ENCODE results near the gene ATXN1.

Gene ATXN1

GRCh38 chr6:16452348-16452747 is 308.9 kb downstream of the ATXN1 start:
- no peak overlapping the region for H2AFZ ChIP-seq
- H3K9ac ChIP-seq: no peak overlapping the region
- H3K27me3 ChIP-seq (ENCODE audit: control insufficient read depth, insufficient read depth, low read length): no peaks in the 10 kb centered on the region
- no peaks in the 10 kb centered on the region for H3K79me2 ChIP-seq
- no peak overlapping the region for H3K27ac ChIP-seq
- H3K4me1 ChIP-seq: no peaks in the 10 kb centered on the region
- no peak for TF ChIP-seq CTCF (IDR thresholded peaks at IDR 0.05)
- no peak overlapping the region for H3K4me2 ChIP-seq (ENCODE audit: low read length)
- no peaks in the 10 kb centered on the region for H3K9me3 ChIP-seq (ENCODE audit: control insufficient read depth, low read length)
- no peak overlapping the region for H3K4me3 ChIP-seq (ENCODE audit: low read depth, low read length)
- H3K36me3 ChIP-seq (ENCODE audit: control insufficient read depth, insufficient read depth, low read length): no peaks in the 10 kb centered on the region

GRCh38 chr6:16450821-16451220 is 310.4 kb downstream of the ATXN1 start:
- no peaks in the 10 kb centered on the region for H3K4me1 ChIP-seq
- no peaks in the 10 kb centered on the region for H3K27me3 ChIP-seq (ENCODE audit: control insufficient read depth, insufficient read depth, low read length)
- no peak overlapping the region for H3K27ac ChIP-seq
- no peaks in the 10 kb centered on the region for H3K79me2 ChIP-seq
- H3K4me3 ChIP-seq (ENCODE audit: low read depth, low read length): no peak overlapping the region
- no peak overlapping the region for H3K9ac ChIP-seq
- H3K4me2 ChIP-seq (ENCODE audit: low read length): no peak overlapping the region
- TF ChIP-seq CTCF (IDR thresholded peaks at IDR 0.05): no peak
- H2AFZ ChIP-seq: no peak overlapping the region
- H3K36me3 ChIP-seq (ENCODE audit: control insufficient read depth, insufficient read depth, low read length): no peaks in the 10 kb centered on the region
- no peaks in the 10 kb centered on the region for H3K9me3 ChIP-seq (ENCODE audit: control insufficient read depth, low read length)

- H3K79me2 ChIP-seq: no peaks in the 10 kb centered on the region
- no peaks in the 10 kb centered on the region for H3K27me3 ChIP-seq (ENCODE audit: control insufficient read depth, insufficient read depth, low read length)
- no peaks in the 10 kb centered on the region for H3K4me1 ChIP-seq
- H2AFZ ChIP-seq: no peak overlapping the region
- no peak overlapping the region for H3K4me2 ChIP-seq (ENCODE audit: low read length)
- H3K4me3 ChIP-seq (ENCODE audit: low read depth, low read length): no peak overlapping the region
- TF ChIP-seq CTCF (IDR thresholded peaks at IDR 0.05): no peak
- no peak overlapping the region for H3K27ac ChIP-seq
- H3K9ac ChIP-seq: no peak overlapping the region
- no peaks in the 10 kb centered on the region for H3K36me3 ChIP-seq (ENCODE audit: control insufficient read depth, insufficient read depth, low read length)
- H3K9me3 ChIP-seq (ENCODE audit: control insufficient read depth, low read length): no peaks in the 10 kb centered on the region
Observed at GRCh38 chr6:16450285-16450684, 311.0 kb downstream of the ATXN1 start.

- Histone ChIP-seq H3K4me1 (no peaks in the 10 kb centered on the region), H3K79me2 (no peaks in the 10 kb centered on the region), H2AFZ (no peak overlapping the region), H3K36me3 (ENCODE audit: control insufficient read depth, insufficient read depth, low read length) (no peaks in the 10 kb centered on the region), H3K4me3 (ENCODE audit: low read depth, low read length) (no peak overlapping the region), H3K9me3 (ENCODE audit: control insufficient read depth, low read length) (no peaks in the 10 kb centered on the region), H3K9ac (no peak overlapping the region), H3K27ac (no peak overlapping the region), H3K27me3 (ENCODE audit: control insufficient read depth, insufficient read depth, low read length) (no peaks in the 10 kb centered on the region), H3K4me2 (ENCODE audit: low read length) (no peak overlapping the region)
- no peak for TF ChIP-seq CTCF (IDR thresholded peaks at IDR 0.05)
Observed at GRCh38 chr6:16446273-16446672, 315.0 kb downstream of the ATXN1 start.

GRCh38 chr6:16442031-16442430 is 319.2 kb downstream of the ATXN1 start:
- Histone ChIP-seq H3K4me2 (ENCODE audit: low read length) (no peak overlapping the region), H3K9me3 (ENCODE audit: control insufficient read depth, low read length) (no peaks in the 10 kb centered on the region), H3K79me2 (no peaks in the 10 kb centered on the region), H3K27ac (no peak overlapping the region), H3K36me3 (ENCODE audit: control insufficient read depth, insufficient read depth, low read length) (no peaks in the 10 kb centered on the region), H3K27me3 (ENCODE audit: control insufficient read depth, insufficient read depth, low read length) (no peaks in the 10 kb centered on the region), H2AFZ (no peak overlapping the region), H3K4me3 (ENCODE audit: low read depth, low read length) (no peak overlapping the region), H3K4me1 (no peaks in the 10 kb centered on the region), H3K9ac (no peak overlapping the region)
- TF ChIP-seq CTCF (IDR thresholded peaks at IDR 0.05): no peak
